ENCODE results near the gene EFCAB5.
"Not testable (repeated sequence)": the region's sequence is repeated elsewhere in the genome, so short reads cannot be mapped to it uniquely, and the experiment has no call there.

The EFCAB5 gene

GRCh38 chr17:30000001-30000754, 58.7 kb downstream of the EFCAB5 start:
- H3K27ac ChIP-seq: no peak overlapping the region
- H3K4me3 ChIP-seq: no peak overlapping the region

GRCh38 chr17:30000755-30001257, 59.4 kb downstream of the EFCAB5 start:
- H3K27ac ChIP-seq: no peak overlapping the region
- no peak overlapping the region for H3K4me3 ChIP-seq

- Histone ChIP-seq H3K27ac (no peak overlapping the region), H3K4me3 (no peak overlapping the region)
Observed at GRCh38 chr17:30002088-30002487, 60.7 kb downstream of the EFCAB5 start.

- Histone ChIP-seq H3K4me3 (no peak overlapping the region), H3K27ac (no peak overlapping the region)
Observed at GRCh38 chr17:30005709-30006320, 64.4 kb downstream of the EFCAB5 start.

GRCh38 chr17:30011934-30012333, 70.5 kb downstream of the EFCAB5 start:
- H3K4me3 ChIP-seq, H3K27ac ChIP-seq: not testable (repeated sequence)

GRCh38 chr17:30021708-30022317, 80.4 kb downstream of the EFCAB5 start:
- Histone ChIP-seq H3K27ac (no peak overlapping the region), H3K4me3 (no peak overlapping the region)

- not testable (repeated sequence) for H3K27ac ChIP-seq, H3K4me3 ChIP-seq
Observed at GRCh38 chr17:30025325-30025724, 83.9 kb downstream of the EFCAB5 start.

GRCh38 chr17:30027676-30028075, 86.2 kb downstream of the EFCAB5 start:
- Histone ChIP-seq H3K4me3 (no peak overlapping the region), H3K27ac (no peak overlapping the region)

GRCh38 chr17:30031214-30031869, 89.9 kb downstream of the EFCAB5 start:
- Histone ChIP-seq H3K4me3 (no peak overlapping the region), H3K27ac (no peak overlapping the region)

- no peak overlapping the region for H3K4me3 ChIP-seq
- no peak overlapping the region for H3K27ac ChIP-seq
Observed at GRCh38 chr17:30035369-30035768, 93.9 kb downstream of the EFCAB5 start.

- H3K27ac ChIP-seq: not testable (repeated sequence)
Observed at GRCh38 chr17:30040719-30041518, 99.5 kb downstream of the EFCAB5 start.

GRCh38 chr17:30041551-30041950, 100.1 kb downstream of the EFCAB5 start:
- no peak overlapping the region for H3K4me3 ChIP-seq
- no peak overlapping the region for H3K27ac ChIP-seq

More at GRCh38 chr17:30040719-30041518, 99.5 kb downstream of the EFCAB5 start:
- H3K4me3 ChIP-seq: not testable (repeated sequence)

GRCh38 chr17:30062372-30062771, 120.9 kb downstream of the EFCAB5 start:
- no peak overlapping the region for H3K4me3 ChIP-seq
- no peak overlapping the region for H3K27ac ChIP-seq

- no peak overlapping the region for H3K27ac ChIP-seq
- H3K4me3 ChIP-seq: no peak overlapping the region
Observed at GRCh38 chr17:30064738-30065137, 123.3 kb downstream of the EFCAB5 start.

GRCh38 chr17:30068465-30068864, 127.0 kb downstream of the EFCAB5 start:
- no peak overlapping the region for H3K27ac ChIP-seq
- H3K4me3 ChIP-seq: no peak overlapping the region

GRCh38 chr17:30074254-30074653, 132.8 kb downstream of the EFCAB5 start:
- Histone ChIP-seq H3K4me3 (no peak overlapping the region), H3K27ac (no peak overlapping the region)

- no peak overlapping the region for H3K27ac ChIP-seq
- H3K4me3 ChIP-seq: no peak overlapping the region
Observed at GRCh38 chr17:30074730-30075129, 133.3 kb downstream of the EFCAB5 start.

- Histone ChIP-seq H3K4me3 (no peak overlapping the region), H3K27ac (no peak overlapping the region)
Observed at GRCh38 chr17:30082773-30083172, 141.3 kb downstream of the EFCAB5 start.

GRCh38 chr17:30084788-30085187, 143.4 kb downstream of the EFCAB5 start:
- Histone ChIP-seq H3K27ac (no peak overlapping the region), H3K4me3 (no peak overlapping the region)

- H3K27ac ChIP-seq: no peak overlapping the region
Observed at GRCh38 chr17:30086896-30087295, 145.5 kb downstream of the EFCAB5 start.

More at GRCh38 chr17:30086896-30087295, 145.5 kb downstream of the EFCAB5 start:
- H3K4me3 ChIP-seq: no peak overlapping the region
